ENCODE results near the gene NXT2. TPM values are rescaled to one million over a fixed set of nuclear protein-coding genes. Genes with fewer than 3 reads are reported as not detected.
"Not testable (repeated sequence)": the region's sequence is repeated elsewhere in the genome, so short reads cannot be mapped to it uniquely, and the experiment has no call there.

Gene NXT2
- total RNA-seq, 1 donor from 2014 or later: 10.4 TPM

DNA sequence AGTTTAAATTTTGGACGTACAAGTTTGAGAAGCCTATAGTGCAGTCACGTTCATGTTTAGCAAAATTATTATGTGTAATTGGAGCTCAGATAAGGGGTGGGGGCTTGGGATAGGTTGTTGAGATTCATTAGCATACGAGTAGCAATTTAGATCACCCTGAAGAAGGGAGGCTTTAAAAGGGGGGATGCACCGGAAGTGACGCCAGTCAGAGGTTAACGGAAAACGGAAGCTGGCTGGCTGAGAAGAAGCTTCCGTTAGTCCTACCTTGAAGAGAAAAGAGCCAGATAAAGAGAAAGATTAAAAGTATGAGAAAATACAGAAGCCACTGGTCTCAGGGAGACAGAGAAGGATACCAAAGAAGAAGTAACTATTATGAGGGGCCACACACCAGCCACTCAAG, 1.1 kb upstream of the NXT2 start:
- Mint-ChIP-seq H3K9me3 (peaks cover 11% of the 10 kb centered on the region), H3K27me3 (ENCODE audit: low read depth) (peaks cover 37% of the 10 kb centered on the region), H3K36me3 (peaks cover 2% of the 10 kb centered on the region), H3K4me3 (peak overlapping the region; percentile 25), H3K4me1 (peaks cover 10% of the 10 kb centered on the region), H3K27ac (no peak overlapping the region)
- DNase-seq (ENCODE audit: low spot score in 2 of 2, unreplicated experiment in 2 of 2): no peak
- TF ChIP-seq, protein P1, sequence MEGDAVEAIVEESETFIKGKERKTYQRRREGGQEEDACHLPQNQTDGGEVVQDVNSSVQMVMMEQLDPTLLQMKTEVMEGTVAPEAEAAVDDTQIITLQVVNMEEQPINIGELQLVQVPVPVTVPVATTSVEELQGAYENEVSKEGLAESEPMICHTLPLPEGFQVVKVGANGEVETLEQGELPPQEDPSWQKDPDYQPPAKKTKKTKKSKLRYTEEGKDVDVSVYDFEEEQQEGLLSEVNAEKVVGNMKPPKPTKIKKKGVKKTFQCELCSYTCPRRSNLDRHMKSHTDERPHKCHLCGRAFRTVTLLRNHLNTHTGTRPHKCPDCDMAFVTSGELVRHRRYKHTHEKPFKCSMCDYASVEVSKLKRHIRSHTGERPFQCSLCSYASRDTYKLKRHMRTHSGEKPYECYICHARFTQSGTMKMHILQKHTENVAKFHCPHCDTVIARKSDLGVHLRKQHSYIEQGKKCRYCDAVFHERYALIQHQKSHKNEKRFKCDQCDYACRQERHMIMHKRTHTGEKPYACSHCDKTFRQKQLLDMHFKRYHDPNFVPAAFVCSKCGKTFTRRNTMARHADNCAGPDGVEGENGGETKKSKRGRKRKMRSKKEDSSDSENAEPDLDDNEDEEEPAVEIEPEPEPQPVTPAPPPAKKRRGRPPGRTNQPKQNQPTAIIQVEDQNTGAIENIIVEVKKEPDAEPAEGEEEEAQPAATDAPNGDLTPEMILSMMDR (IDR thresholded peaks at IDR 0.05; ENCODE audit: unreplicated experiment): no peak

GRCh38 chrX:109537324-109537665, 651 bp downstream of the NXT2 start:
- no peak for DNase-seq (ENCODE audit: low spot score in 2 of 2, unreplicated experiment in 2 of 2)
- TF ChIP-seq, protein P1 (IDR thresholded peaks at IDR 0.05; ENCODE audit: unreplicated experiment): no peak
- Mint-ChIP-seq H3K4me3 (peak overlapping the region; percentile 95), H3K4me1 (peaks cover 10% of the 10 kb centered on the region), H3K36me3 (peaks cover 2% of the 10 kb centered on the region), H3K27ac (peak overlapping the region; percentile 100), H3K27me3 (ENCODE audit: low read depth) (peaks cover 23% of the 10 kb centered on the region), H3K9me3 (peaks cover 11% of the 10 kb centered on the region)

GRCh38 chrX:109539007-109539406, 2.4 kb downstream of the NXT2 start:
- peaks cover 11% of the 10 kb centered on the region for H3K9me3 Mint-ChIP-seq
- not testable (repeated sequence) for H3K36me3 Mint-ChIP-seq; H3K27me3 Mint-ChIP-seq (ENCODE audit: low read depth); H3K4me3 Mint-ChIP-seq; H3K27ac Mint-ChIP-seq; DNase-seq (ENCODE audit: low spot score in 2 of 2, unreplicated experiment in 2 of 2)
- H3K4me1 Mint-ChIP-seq: peaks cover 10% of the 10 kb centered on the region

DNA sequence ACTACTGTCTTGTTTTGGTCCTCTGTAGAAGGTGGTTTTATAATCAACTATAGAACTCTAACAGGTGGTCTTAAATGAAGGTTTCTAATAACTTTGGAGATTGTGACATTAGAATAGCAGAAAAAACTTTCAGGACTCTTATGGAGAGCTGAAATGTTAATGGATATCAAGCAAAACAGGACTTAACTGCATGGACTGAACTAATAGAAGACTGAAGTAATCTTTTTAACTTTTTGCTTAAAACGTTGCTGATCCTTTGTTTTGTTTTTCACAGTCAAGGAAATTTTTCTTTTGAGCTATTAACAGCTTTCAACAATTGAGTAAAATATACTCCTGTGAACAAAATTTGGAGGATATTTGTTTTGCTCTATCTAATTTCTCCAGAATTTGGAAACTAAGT, 17.2 kb downstream of the NXT2 start:
- H3K4me1 Mint-ChIP-seq: peaks cover 7% of the 10 kb centered on the region
- no peaks in the 10 kb centered on the region for H3K36me3 Mint-ChIP-seq
- no peak for DNase-seq (ENCODE audit: low spot score in 2 of 2, unreplicated experiment in 2 of 2)
- no peak overlapping the region for H3K27ac Mint-ChIP-seq
- no peak overlapping the region for H3K4me3 Mint-ChIP-seq
- TF ChIP-seq, protein P1 (IDR thresholded peaks at IDR 0.05; ENCODE audit: unreplicated experiment): no peak
- H3K9me3 Mint-ChIP-seq: peaks cover 37% of the 10 kb centered on the region
- H3K27me3 Mint-ChIP-seq (ENCODE audit: low read depth): no peaks in the 10 kb centered on the region

- not testable (repeated sequence) for H3K4me3 Mint-ChIP-seq; H3K27ac Mint-ChIP-seq; H3K36me3 Mint-ChIP-seq; H3K4me1 Mint-ChIP-seq; DNase-seq (ENCODE audit: low spot score in 2 of 2, unreplicated experiment in 2 of 2); H3K27me3 Mint-ChIP-seq (ENCODE audit: low read depth)
- peaks cover 37% of the 10 kb centered on the region for H3K9me3 Mint-ChIP-seq
Measured at GRCh38 chrX:109576083-109576482, 39.4 kb downstream of the NXT2 start.

DNA sequence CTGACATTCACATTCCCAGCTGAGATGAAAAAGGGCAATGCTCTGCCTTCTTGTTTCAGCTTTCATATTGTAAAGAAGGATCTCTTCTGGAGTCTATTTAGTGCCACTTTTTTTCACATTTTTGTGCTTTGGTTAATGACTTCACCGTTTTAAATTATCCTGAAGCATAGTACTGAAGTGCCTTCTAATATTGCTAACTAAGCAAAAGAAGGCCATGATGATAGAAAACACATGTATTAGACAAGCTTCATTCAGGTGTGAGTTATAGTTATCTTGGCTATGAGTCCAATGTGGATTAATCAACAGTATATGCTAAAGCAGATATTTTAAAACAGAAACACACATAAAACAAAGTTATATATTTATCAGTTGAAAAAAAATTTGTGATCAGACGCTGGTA, 40.4 kb downstream of the NXT2 start:
- TF ChIP-seq, protein P1 (IDR thresholded peaks at IDR 0.05; ENCODE audit: unreplicated experiment): no peak
- H3K27me3 Mint-ChIP-seq (ENCODE audit: low read depth): peaks cover under 1% of the 10 kb centered on the region
- no peaks in the 10 kb centered on the region for H3K36me3 Mint-ChIP-seq
- DNase-seq (ENCODE audit: low spot score in 2 of 2, unreplicated experiment in 2 of 2): no peak
- no peak overlapping the region for H3K27ac Mint-ChIP-seq
- H3K4me3 Mint-ChIP-seq: no peak overlapping the region
- peaks cover 33% of the 10 kb centered on the region for H3K9me3 Mint-ChIP-seq
- no peaks in the 10 kb centered on the region for H3K4me1 Mint-ChIP-seq

- Mint-ChIP-seq H3K4me1 (no peaks in the 10 kb centered on the region), H3K9me3 (peaks cover 24% of the 10 kb centered on the region), H3K27me3 (ENCODE audit: low read depth) (peaks cover 1% of the 10 kb centered on the region), H3K36me3 (no peaks in the 10 kb centered on the region), H3K4me3 (no peak overlapping the region), H3K27ac (no peak overlapping the region)
- DNase-seq (ENCODE audit: low spot score in 2 of 2, unreplicated experiment in 2 of 2): no peak
- TF ChIP-seq, protein P1 (IDR thresholded peaks at IDR 0.05; ENCODE audit: unreplicated experiment): no peak
Measured at GRCh38 chrX:109578916-109579315, 42.3 kb downstream of the NXT2 start.
